GM21786 (cell line): Measurements from ENCODE around the gene CACNB1.

Experiments used
- ATAC-seq: cut with Tn5 transposase; IDR thresholded peaks from one replicate; pipeline ENCODE4 v1.9.1; 2021; ENCODE audit not compliant: unreplicated experiment

Gene CACNB1

GRCh38 chr17:39204245-39204644 lies 6.8 kb upstream of the CACNB1 start:
- ATAC-seq = no peak

- no peak for ATAC-seq
Measured at GRCh38 chr17:39200957-39201510, 3.6 kb upstream of the CACNB1 start.

- ATAC-seq = peak; percentile 51
Measured at GRCh38 chr17:39200070-39200879, 2.8 kb upstream of the CACNB1 start, which contains the start of gene RPL19. Gene RPL19, plus strand, starts transcription at chr17:39200283. Its CDS starts 62 bp downstream, at chr17:39200345.

- peak; percentile 48 for ATAC-seq
Measured at GRCh38 chr17:39199820-39200069, 2.3 kb upstream of the CACNB1 start.

- ATAC-seq = no peak
Measured at GRCh38 chr17:39198186-39198566, 707 bp upstream of the CACNB1 start.

GRCh38 chr17:39196808-39197291 lies 619 bp downstream of the CACNB1 start:
- ATAC-seq = no peak

- ATAC-seq = no peak
Measured at GRCh38 chr17:39196241-39196807, 1.1 kb downstream of the CACNB1 start.

GRCh38 chr17:39195568-39196160 lies 1.8 kb downstream of the CACNB1 start:
- ATAC-seq = no peak

GRCh38 chr17:39194985-39195524 lies 2.4 kb downstream of the CACNB1 start:
- no peak for ATAC-seq

GRCh38 chr17:39194089-39194984 lies 3.1 kb downstream of the CACNB1 start:
- no peak for ATAC-seq

- no peak for ATAC-seq
Measured at GRCh38 chr17:39193346-39193745, 4.1 kb downstream of the CACNB1 start.

- ATAC-seq = no peak
Measured at GRCh38 chr17:39192901-39193300, 4.6 kb downstream of the CACNB1 start.

GRCh38 chr17:39191750-39192510 lies 5.5 kb downstream of the CACNB1 start:
- ATAC-seq = no peak

GRCh38 chr17:39187152-39187830 lies 10.2 kb downstream of the CACNB1 start:
- ATAC-seq = no peak

GRCh38 chr17:39186481-39187002 lies 10.9 kb downstream of the CACNB1 start:
- no peak for ATAC-seq

- ATAC-seq = no peak
Measured at GRCh38 chr17:39183720-39184119, 13.7 kb downstream of the CACNB1 start.

- no peak for ATAC-seq
Measured at GRCh38 chr17:39183045-39183444, 14.4 kb downstream of the CACNB1 start.

- no peak for ATAC-seq
Measured at GRCh38 chr17:39181303-39181702, 16.2 kb downstream of the CACNB1 start.

GRCh38 chr17:39178536-39178935 lies 18.9 kb downstream of the CACNB1 start:
- ATAC-seq = no peak
